CD1c-positive myeloid dendritic cell (primary cell): Measurements from ENCODE around the gene CLIC1.
"Not testable (repeated sequence)": the region's sequence is repeated elsewhere in the genome, so short reads cannot be mapped to it uniquely, and the experiment has no call there.

Experiments used
- DNase-seq: peaks from one replicate; pipeline ENCODE4 v3.0.0-alpha.2; 2016; ENCODE audit errors: extremely low spot score

Gene CLIC1

GRCh38 chr6:31722173-31722572 is 14.2 kb downstream of the CLIC1 start:
- no peak for DNase-seq

GRCh38 chr6:31721351-31722020 is 14.8 kb downstream of the CLIC1 start, which contains the start of gene LY6G6C:
Gene LY6G6C (minus strand): TSS chr6:31721746. CDS start chr6:31721679, 67 bp downstream.
- DNase-seq = no peak

- DNase-seq = no peak
These were observed 16.0 kb downstream of the CLIC1 start for GRCh38 chr6:31720196-31720770.

- no peak for DNase-seq
These were observed 17.3 kb downstream of the CLIC1 start for GRCh38 chr6:31719001-31719400.

- no peak for DNase-seq
These were observed 18.1 kb downstream of the CLIC1 start for GRCh38 chr6:31718265-31718664.

GRCh38 chr6:31717499-31718222 is 18.7 kb downstream of the CLIC1 start:
- no peak for DNase-seq

- no peak for DNase-seq
These were observed 21.0 kb downstream of the CLIC1 start, which contains the start of gene LY6G6D for GRCh38 chr6:31715022-31715958. Gene LY6G6D (plus strand): TSS chr6:31715348. CDS start chr6:31715356, 8 bp downstream.

- DNase-seq = no peak
These were observed 22.2 kb downstream of the CLIC1 start for GRCh38 chr6:31713991-31714684.

- DNase-seq = no peak
These were observed 22.9 kb downstream of the CLIC1 start for GRCh38 chr6:31713465-31713864.

GRCh38 chr6:31712296-31712695 is 24.0 kb downstream of the CLIC1 start:
- no peak for DNase-seq

GRCh38 chr6:31711233-31711632 is 25.1 kb downstream of the CLIC1 start:
- DNase-seq = peak; percentile 28

- DNase-seq = no peak
These were observed 25.7 kb downstream of the CLIC1 start for GRCh38 chr6:31710523-31711219.

GRCh38 chr6:31709157-31709556 is 27.2 kb downstream of the CLIC1 start:
- DNase-seq = not testable (repeated sequence)

GRCh38 chr6:31708224-31708623 is 28.1 kb downstream of the CLIC1 start:
- no peak for DNase-seq

- no peak for DNase-seq
These were observed 28.6 kb downstream of the CLIC1 start for GRCh38 chr6:31707701-31708100.

GRCh38 chr6:31706599-31706998 is 29.7 kb downstream of the CLIC1 start, which contains the start of gene LY6G6F:
Gene LY6G6F (plus strand): TSS chr6:31706866. CDS start chr6:31706907, 41 bp downstream.
- no peak for DNase-seq

- DNase-seq = no peak
These were observed 30.4 kb downstream of the CLIC1 start for GRCh38 chr6:31705931-31706330.

- peak; percentile 99 for DNase-seq
These were observed 33.3 kb downstream of the CLIC1 start, which contains the start of gene ABHD16A for GRCh38 chr6:31702819-31703716. Gene ABHD16A (minus strand): TSS chr6:31703324. CDS start chr6:31703281, 43 bp downstream.

- peak; percentile 68 for DNase-seq
These were observed 33.9 kb downstream of the CLIC1 start for GRCh38 chr6:31702405-31702818.
